ENCODE data around the gene PLEKHD1.
"Not testable (repeated sequence)": the region's sequence is repeated elsewhere in the genome, so short reads cannot be mapped to it uniquely, and the experiment has no call there.

The PLEKHD1 gene

DNA sequence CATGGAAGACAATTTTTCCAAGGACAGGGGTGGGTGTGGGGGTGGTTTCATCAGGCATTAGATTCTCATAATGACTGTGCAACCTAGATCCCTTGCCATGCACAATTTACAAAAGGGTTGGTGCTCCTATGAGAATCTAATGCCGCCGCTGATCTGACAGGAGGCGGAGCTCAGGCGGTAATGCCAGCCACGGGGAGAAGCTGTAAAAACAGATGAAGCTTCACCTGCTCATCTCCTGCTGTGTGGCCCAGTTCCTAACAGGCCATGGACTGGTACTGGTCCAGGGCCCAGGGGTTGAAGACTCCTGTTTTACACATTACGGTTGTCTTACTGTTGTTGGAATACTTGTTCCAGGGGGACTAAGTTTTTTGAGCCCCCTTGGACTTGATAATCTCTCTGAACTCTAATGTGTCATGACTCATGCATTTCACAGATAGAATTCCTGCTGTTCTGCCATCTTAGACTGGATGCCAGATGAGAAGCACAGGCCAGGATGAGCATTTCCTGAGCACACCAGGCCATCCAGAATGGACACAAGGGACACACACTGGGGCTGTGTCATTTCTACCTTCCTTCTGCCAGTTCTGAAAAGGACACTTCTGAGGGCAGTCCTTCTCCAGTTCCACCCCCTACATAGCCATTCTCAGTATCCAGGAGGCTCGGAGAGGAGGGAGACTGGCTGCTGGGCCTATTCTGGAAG is 5.8 kb downstream of the PLEKHD1 start:
- no peaks in the 10 kb centered on the region for H3K9me3 Mint-ChIP-seq
- no peaks in the 10 kb centered on the region for H3K4me1 Mint-ChIP-seq (ENCODE audit: low read depth)
- peaks cover 24% of the 10 kb centered on the region for H3K27me3 Mint-ChIP-seq (ENCODE audit: low read depth)

GRCh38 chr14:69491193-69491592 is 6.7 kb downstream of the PLEKHD1 start:
- Mint-ChIP-seq H3K4me3 (no peak overlapping the region), H3K27ac (no peak overlapping the region), H3K27me3 (ENCODE audit: low read depth) (peaks cover 18% of the 10 kb centered on the region), H3K9me3 (no peaks in the 10 kb centered on the region), H3K36me3 (ENCODE audit: low read depth) (no peaks in the 10 kb centered on the region), H3K4me1 (ENCODE audit: low read depth) (no peaks in the 10 kb centered on the region)
- DNase-seq (ENCODE audit: low spot score), result no peak

More for the DNA sequence above, 5.8 kb downstream of the PLEKHD1 start:
- no peak overlapping the region for H3K4me3 Mint-ChIP-seq
- no peak overlapping the region for H3K27ac Mint-ChIP-seq
- no peaks in the 10 kb centered on the region for H3K36me3 Mint-ChIP-seq (ENCODE audit: low read depth)
- no peak for DNase-seq (ENCODE audit: low spot score)

- peaks cover 10% of the 10 kb centered on the region for H3K27me3 Mint-ChIP-seq (ENCODE audit: low read depth)
- H3K36me3 Mint-ChIP-seq (ENCODE audit: low read depth), result no peaks in the 10 kb centered on the region
- no peaks in the 10 kb centered on the region for H3K9me3 Mint-ChIP-seq
- H3K4me3 Mint-ChIP-seq, result no peak overlapping the region
- H3K4me1 Mint-ChIP-seq (ENCODE audit: low read depth), result no peaks in the 10 kb centered on the region
- no peak for DNase-seq (ENCODE audit: low spot score)
- H3K27ac Mint-ChIP-seq, result no peak overlapping the region
These were observed 8.5 kb downstream of the PLEKHD1 start for GRCh38 chr14:69493038-69493437.

DNA sequence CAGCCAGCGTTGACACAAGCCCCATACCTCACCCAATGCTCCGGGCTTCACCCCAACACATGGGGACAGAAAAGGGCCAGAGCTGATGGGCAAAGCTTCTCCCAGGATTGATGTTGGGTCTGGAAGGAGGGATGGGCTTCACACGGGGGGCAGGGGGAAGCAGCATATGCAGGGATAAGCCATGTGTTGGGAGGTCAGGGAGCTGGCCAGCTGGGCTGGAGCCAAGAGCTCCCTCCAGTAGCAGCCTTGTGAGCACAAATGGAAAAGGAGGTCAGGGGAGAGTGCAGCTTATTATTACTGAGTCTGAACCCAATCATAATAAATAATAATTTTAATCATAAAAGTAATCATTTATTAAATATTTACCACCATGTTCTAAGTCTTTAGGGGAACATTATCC is 9.3 kb downstream of the PLEKHD1 start:
- no peak for DNase-seq (ENCODE audit: low spot score)
- Mint-ChIP-seq H3K27me3 (ENCODE audit: low read depth) (peaks cover 5% of the 10 kb centered on the region), H3K4me3 (no peak overlapping the region), H3K36me3 (ENCODE audit: low read depth) (no peaks in the 10 kb centered on the region), H3K9me3 (no peaks in the 10 kb centered on the region), H3K4me1 (ENCODE audit: low read depth) (no peaks in the 10 kb centered on the region), H3K27ac (no peak overlapping the region)

DNA sequence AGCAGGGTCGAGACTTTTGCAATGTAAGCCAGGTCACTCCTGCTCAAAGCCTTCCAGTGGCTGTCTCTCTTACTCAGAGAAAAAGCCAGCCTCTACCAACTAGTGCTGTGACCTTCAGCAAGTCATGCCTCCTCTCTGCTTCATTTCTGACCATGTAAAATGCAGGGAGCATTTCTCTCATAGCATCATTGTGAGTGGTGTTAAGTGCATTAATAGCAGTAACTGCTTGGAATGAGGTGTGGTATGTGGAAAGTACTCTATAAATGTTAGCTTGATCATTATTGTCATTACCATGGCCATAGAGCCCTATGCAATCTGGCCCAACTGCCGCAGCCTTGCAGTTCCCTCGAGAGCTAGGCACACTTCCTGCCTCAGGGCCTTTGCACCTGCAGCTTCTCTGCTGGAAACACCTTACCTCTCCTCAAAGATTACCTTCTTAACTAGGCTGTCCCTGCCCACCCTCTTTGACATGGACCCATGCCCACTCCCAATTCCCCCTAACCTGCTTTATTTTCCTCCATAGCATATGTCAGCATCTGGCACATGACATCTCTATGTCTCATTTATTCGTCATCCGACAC is 10.9 kb downstream of the PLEKHD1 start:
- peaks cover 5% of the 10 kb centered on the region for H3K27me3 Mint-ChIP-seq (ENCODE audit: low read depth)
- H3K9me3 Mint-ChIP-seq, result no peaks in the 10 kb centered on the region
- H3K27ac Mint-ChIP-seq, result no peak overlapping the region

GRCh38 chr14:69497866-69498265 is 13.3 kb downstream of the PLEKHD1 start:
- DNase-seq (ENCODE audit: low spot score); H3K4me3 Mint-ChIP-seq; H3K9me3 Mint-ChIP-seq; H3K36me3 Mint-ChIP-seq (ENCODE audit: low read depth); H3K27ac Mint-ChIP-seq; H3K4me1 Mint-ChIP-seq (ENCODE audit: low read depth); H3K27me3 Mint-ChIP-seq (ENCODE audit: low read depth): not testable (repeated sequence)

More for the DNA sequence above, 10.9 kb downstream of the PLEKHD1 start:
- Mint-ChIP-seq H3K36me3 (ENCODE audit: low read depth) (no peaks in the 10 kb centered on the region), H3K4me3 (no peak overlapping the region), H3K4me1 (ENCODE audit: low read depth) (no peaks in the 10 kb centered on the region)
- DNase-seq (ENCODE audit: low spot score), result no peak

DNA sequence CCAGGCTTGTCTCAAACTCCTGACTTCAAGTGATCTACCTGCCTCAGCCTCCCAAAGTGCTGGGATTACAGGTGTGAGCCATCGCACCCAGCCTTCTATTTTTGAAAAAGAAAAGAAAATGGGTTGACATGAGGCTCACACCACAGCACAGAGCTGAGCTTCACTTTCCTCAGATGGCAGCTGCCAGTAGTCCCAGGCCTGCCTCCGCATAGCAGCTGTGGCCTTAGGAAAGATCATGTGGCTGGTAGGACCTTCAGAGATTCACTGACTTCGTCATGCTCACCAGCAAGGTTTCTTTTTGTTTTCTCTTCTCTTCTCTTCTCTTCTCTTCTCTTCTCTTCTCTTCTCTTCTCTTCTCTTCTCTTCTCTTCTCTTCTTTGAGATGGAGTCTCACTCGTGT is 13.8 kb downstream of the PLEKHD1 start:
- H3K27me3 Mint-ChIP-seq (ENCODE audit: low read depth); H3K36me3 Mint-ChIP-seq (ENCODE audit: low read depth); DNase-seq (ENCODE audit: low spot score); H3K4me3 Mint-ChIP-seq; H3K27ac Mint-ChIP-seq; H3K9me3 Mint-ChIP-seq; H3K4me1 Mint-ChIP-seq (ENCODE audit: low read depth): not testable (repeated sequence)

GRCh38 chr14:69499436-69499835 is 14.9 kb downstream of the PLEKHD1 start:
- peaks cover 9% of the 10 kb centered on the region for H3K27me3 Mint-ChIP-seq (ENCODE audit: low read depth)
- no peak overlapping the region for H3K4me3 Mint-ChIP-seq
- H3K4me1 Mint-ChIP-seq (ENCODE audit: low read depth), result no peaks in the 10 kb centered on the region
- no peak for DNase-seq (ENCODE audit: low spot score)
- no peaks in the 10 kb centered on the region for H3K9me3 Mint-ChIP-seq
- no peaks in the 10 kb centered on the region for H3K36me3 Mint-ChIP-seq (ENCODE audit: low read depth)
- no peak overlapping the region for H3K27ac Mint-ChIP-seq

DNA sequence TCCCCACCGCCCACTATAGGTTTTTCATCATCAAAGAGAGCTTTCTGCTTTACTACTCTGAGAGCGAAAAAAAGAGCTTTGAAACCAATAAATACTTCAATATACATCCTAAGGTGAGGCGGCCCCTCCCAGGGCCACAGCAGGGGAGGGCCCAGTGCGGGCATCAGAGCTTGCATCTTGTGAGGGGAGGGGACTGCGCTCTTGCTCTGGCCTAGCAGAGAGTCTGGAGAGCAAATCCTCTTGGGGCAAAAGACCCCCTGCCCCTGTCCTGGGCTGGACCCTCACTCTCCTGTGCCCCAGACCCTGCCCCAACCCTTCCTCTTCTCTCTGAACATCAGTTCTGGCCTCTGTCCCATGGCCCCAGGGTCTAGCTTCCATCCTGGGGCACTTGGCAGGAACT is 15.6 kb downstream of the PLEKHD1 start:
- peaks cover 9% of the 10 kb centered on the region for H3K27me3 Mint-ChIP-seq (ENCODE audit: low read depth)
- H3K9me3 Mint-ChIP-seq, result no peaks in the 10 kb centered on the region
- no peaks in the 10 kb centered on the region for H3K4me1 Mint-ChIP-seq (ENCODE audit: low read depth)
- no peak overlapping the region for H3K27ac Mint-ChIP-seq
- no peaks in the 10 kb centered on the region for H3K36me3 Mint-ChIP-seq (ENCODE audit: low read depth)
- no peak for DNase-seq (ENCODE audit: low spot score)
- no peak overlapping the region for H3K4me3 Mint-ChIP-seq

- Mint-ChIP-seq H3K27me3 (ENCODE audit: low read depth) (peaks cover 7% of the 10 kb centered on the region), H3K4me3 (no peak overlapping the region), H3K36me3 (ENCODE audit: low read depth) (no peaks in the 10 kb centered on the region), H3K9me3 (no peaks in the 10 kb centered on the region), H3K4me1 (ENCODE audit: low read depth) (no peaks in the 10 kb centered on the region), H3K27ac (no peak overlapping the region)
- DNase-seq (ENCODE audit: low spot score), result no peak
These were observed 16.2 kb downstream of the PLEKHD1 start for GRCh38 chr14:69500736-69501135.

DNA sequence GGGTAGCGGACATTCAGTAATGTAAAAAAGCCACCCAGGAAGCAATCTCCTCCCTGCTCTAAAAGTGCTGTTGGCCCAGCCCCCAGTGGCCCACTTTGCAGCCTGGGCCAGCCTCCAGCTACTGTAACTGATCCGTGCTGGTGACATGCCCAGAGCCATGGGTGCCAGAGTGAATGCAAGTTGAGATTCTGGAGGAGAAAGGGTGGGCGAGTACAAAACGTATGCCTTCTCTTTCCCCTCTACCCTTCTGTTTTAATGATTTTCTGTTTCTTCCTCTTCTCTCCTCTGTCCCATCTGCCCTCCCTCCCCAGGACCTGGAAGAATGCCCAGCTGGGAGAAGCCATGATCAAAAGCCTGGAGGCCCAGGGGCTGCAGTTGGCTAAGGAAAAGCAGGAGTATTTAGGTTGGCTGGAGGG is 16.9 kb downstream of the PLEKHD1 start:
- H3K4me3 Mint-ChIP-seq, result no peak overlapping the region
- DNase-seq (ENCODE audit: low spot score), result no peak
- H3K9me3 Mint-ChIP-seq, result no peaks in the 10 kb centered on the region
- H3K27ac Mint-ChIP-seq, result no peak overlapping the region
- no peaks in the 10 kb centered on the region for H3K4me1 Mint-ChIP-seq (ENCODE audit: low read depth)
- no peaks in the 10 kb centered on the region for H3K36me3 Mint-ChIP-seq (ENCODE audit: low read depth)
- peaks cover 6% of the 10 kb centered on the region for H3K27me3 Mint-ChIP-seq (ENCODE audit: low read depth)

DNA sequence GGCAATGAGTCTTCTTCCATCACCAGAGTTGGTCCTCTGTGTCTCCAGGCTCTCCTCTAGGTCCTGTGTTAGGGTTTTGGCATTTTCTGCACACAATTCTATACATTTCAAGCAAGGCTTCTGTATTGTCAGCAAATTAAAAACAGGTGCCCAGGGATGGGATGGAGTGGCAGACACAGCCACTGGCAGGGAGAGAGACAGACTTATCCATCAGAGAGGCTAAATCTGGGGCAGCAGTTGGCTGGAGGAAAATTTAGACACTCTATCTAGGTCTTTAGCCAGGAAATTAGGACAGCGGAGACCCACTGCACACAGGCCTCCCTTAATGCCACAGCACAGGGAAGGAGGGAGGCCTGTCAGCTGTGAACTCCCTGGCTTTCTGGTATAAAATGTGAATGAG is 20.2 kb downstream of the PLEKHD1 start:
- no peak overlapping the region for H3K4me3 Mint-ChIP-seq
- DNase-seq (ENCODE audit: low spot score), result no peak
- no peaks in the 10 kb centered on the region for H3K9me3 Mint-ChIP-seq
- peaks cover 6% of the 10 kb centered on the region for H3K27me3 Mint-ChIP-seq (ENCODE audit: low read depth)
- H3K36me3 Mint-ChIP-seq (ENCODE audit: low read depth), result no peaks in the 10 kb centered on the region
- no peak overlapping the region for H3K27ac Mint-ChIP-seq
- no peaks in the 10 kb centered on the region for H3K4me1 Mint-ChIP-seq (ENCODE audit: low read depth)

DNA sequence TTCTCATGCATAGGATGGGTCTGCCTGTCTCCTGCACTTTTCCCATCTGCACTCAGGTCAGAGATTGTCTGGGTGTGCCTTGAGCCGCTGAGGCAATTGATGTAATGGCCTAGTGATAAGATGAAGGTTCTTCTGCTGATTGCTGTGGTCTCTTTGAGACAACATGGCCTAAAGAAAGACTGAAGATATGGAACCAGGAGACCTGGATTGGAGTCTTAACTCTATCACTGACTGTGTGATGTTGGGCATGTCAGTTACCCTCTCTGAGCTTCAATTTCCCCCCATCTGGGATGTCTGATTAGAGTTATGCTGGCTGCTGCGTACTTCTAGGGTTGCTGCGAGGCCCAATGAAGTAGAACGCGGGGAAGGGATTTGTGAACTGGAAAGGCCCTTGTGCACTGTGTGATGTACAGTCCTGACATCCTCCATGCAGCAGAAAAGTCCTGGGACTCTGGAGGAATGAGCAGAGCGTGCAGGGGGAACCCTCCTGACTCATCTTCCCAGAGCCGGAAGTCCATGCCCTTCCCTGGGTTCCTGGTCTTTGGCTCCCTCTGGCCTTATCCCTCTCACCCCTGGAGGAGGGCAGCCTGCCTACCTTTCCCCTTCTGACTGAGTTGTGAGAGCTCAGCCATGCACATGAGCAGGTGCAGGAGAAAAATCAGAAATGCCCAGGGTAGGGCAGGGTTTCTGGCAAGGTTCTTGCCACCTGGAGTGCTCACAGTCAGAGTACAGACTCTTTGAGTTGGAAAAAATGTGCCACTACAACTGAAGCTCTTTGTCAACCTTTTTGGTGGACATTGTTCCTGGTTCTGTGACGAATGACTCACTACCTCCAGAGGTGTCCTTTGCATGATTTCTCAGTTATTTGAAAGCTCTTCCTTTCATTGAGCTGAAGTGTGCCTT is 21.1 kb downstream of the PLEKHD1 start:
- H3K4me1 Mint-ChIP-seq (ENCODE audit: low read depth), result no peaks in the 10 kb centered on the region
- peaks cover 9% of the 10 kb centered on the region for H3K27me3 Mint-ChIP-seq (ENCODE audit: low read depth)
- no peaks in the 10 kb centered on the region for H3K9me3 Mint-ChIP-seq
- H3K27ac Mint-ChIP-seq, result no peak overlapping the region
- DNase-seq (ENCODE audit: low spot score), result no peak
- no peak overlapping the region for H3K4me3 Mint-ChIP-seq
- no peaks in the 10 kb centered on the region for H3K36me3 Mint-ChIP-seq (ENCODE audit: low read depth)

- H3K27me3 Mint-ChIP-seq (ENCODE audit: low read depth), result peaks cover 13% of the 10 kb centered on the region
- H3K4me3 Mint-ChIP-seq, result no peak overlapping the region
- H3K9me3 Mint-ChIP-seq, result no peaks in the 10 kb centered on the region
- H3K36me3 Mint-ChIP-seq (ENCODE audit: low read depth), result no peaks in the 10 kb centered on the region
- no peak overlapping the region for H3K27ac Mint-ChIP-seq
- no peaks in the 10 kb centered on the region for H3K4me1 Mint-ChIP-seq (ENCODE audit: low read depth)
- DNase-seq (ENCODE audit: low spot score), result no peak
These were observed 21.7 kb downstream of the PLEKHD1 start for GRCh38 chr14:69506241-69506595.

Measured in T-helper 2 cell treated with Interferon-gamma antibody and Interleukin-4, amounts not matched to agents 5 μg/mL and 100 μg/mL, for 36 hours (primary cell).